Stimulated activated CD4-positive, alpha-beta T cell treated with anti-CD3 and anti-CD28 coated beads, Interleukin-1b, Interleukin-23, amount 100 ng/mL, for 48 hours (primary cell): Measurements from ENCODE around the gene ACOT12.

Experiments
- DNase-seq: peaks from one replicate; pipeline ENCODE4 v3.0.0-alpha.2; 2020

ACOT12 gene

DNA sequence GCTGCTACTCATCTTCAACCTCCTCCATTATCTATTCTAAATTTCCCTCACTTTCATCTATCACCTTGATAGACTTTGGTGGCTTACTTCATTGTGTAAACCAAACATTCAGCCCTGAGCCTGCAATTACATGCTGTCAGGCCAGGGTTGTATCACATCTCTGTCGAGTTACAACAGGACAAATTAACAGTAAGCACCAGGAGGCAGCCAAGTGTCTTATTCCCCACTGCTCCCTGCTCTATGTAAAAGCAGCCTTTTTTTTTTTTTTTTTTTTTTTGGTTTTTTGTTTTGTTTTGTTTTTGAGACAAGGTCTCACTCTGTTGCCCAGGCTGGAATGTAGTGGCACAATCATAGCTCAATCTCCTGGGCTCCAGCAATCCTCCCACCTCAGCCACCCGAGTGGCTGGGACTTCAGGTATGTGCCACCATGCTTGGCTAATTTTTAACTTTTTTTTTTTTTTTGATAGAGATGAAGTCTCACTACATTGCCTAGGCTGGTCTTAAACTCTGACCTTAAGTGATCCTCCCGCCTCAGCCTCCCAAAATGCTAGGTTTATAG, 107.8 kb downstream of the ACOT12 start:
- no peak for DNase-seq

DNA sequence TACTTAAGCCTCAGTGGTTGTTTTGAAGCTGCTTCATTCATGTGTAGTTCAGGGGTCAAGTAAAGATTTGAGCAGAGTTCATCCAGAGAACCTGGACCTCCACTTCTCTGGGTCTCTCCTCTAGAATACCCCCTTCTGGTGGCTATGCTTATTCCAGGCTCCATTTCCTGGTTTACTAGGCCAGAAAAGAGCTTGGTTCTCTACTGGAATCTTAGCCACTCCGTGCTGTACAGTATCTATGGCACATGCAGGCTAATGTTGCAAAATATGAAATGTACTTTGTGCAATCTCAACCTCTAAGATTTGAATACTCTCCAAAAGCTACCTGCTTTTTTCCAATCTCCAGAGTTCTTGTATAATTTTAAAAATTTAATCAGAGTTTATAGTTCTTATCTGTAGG, 110.0 kb downstream of the ACOT12 start:
- DNase-seq, result no peak
